Endothelial cell of umbilical vein (primary cell): ENCODE measurements around the gene ZNF488. TPM values are rescaled to one million over a fixed set of nuclear protein-coding genes. Genes with fewer than 3 reads are reported as not detected.

ENCODE experiments used
- BruUV-seq: library from RNA; stranded (reverse); fragments of 400-500 nt; replicated peaks from 2 replicates; lab custom pipeline; 2021; lab: Mats Ljungman, UMichigan
- CTCF ChIA-PET: fragments of 300-600, 350-600 bp; sonication (Branson Sonifier 250); formaldehyde crosslinking; loops from one replicate; lab custom pipeline; 2021; ENCODE audit warnings: antibody characterized with exemption, inconsistent platforms; lab: Charles Lee
- POLR2A ChIA-PET: fragments of 300-600, 350-600 bp; sonication (Branson Sonifier 250); formaldehyde crosslinking; loops from one replicate; lab custom pipeline; 2021; ENCODE audit warnings: antibody characterized with exemption, inconsistent platforms; lab: Charles Lee
- DNase-seq: peaks from one replicate; pipeline ENCODE4 v3.0.0-alpha.2; 2011; ENCODE audit warnings: low read depth, low spot score
- FAIRE-seq: peaks from 2 replicates; lab custom pipeline; 2011; peaks lifted over from hg19 to GRCh38; lab: Jason Lieb, UNC
- H2AFZ ChIP-seq: 2 replicates; pipeline ENCODE4 v1.6.0; 2012; ENCODE audit warnings: low read depth, low read length, control low read depth, inconsistent platforms
- H3K27ac ChIP-seq: 2 replicates; pipeline ENCODE4 v1.5.1; 2011; ENCODE audit warnings: low read depth, mild to moderate bottlenecking, control low read depth, low read length, moderate library complexity; ENCODE audit not compliant: insufficient read depth
- H3K27me3 ChIP-seq, 2 experiments: 2 replicates each; pipeline versions ENCODE4 v1.6.0 to v1.6.1; 2011; ENCODE audit warnings: low read length in 2 of 2, mixed read lengths in 1 of 2; ENCODE audit not compliant: control insufficient read depth in 2 of 2, insufficient read depth in 2 of 2
- H3K36me3 ChIP-seq, 2 experiments: 2 replicates in 1 of 2; 3 replicates in 1 of 2; pipeline ENCODE4 v1.5.1; 2011; ENCODE audit warnings: low read length in 2 of 2, mild to moderate bottlenecking in 1 of 2, moderate library complexity in 1 of 2; ENCODE audit not compliant: control insufficient read depth in 2 of 2, insufficient read depth in 2 of 2; ENCODE audit errors: extremely low read depth in 1 of 2
- H3K4me1 ChIP-seq: 3 replicates; pipeline ENCODE4 v1.5.1; 2011; ENCODE audit warnings: mild to moderate bottlenecking, low read length; ENCODE audit not compliant: control insufficient read depth, insufficient read depth; ENCODE audit errors: extremely low read depth
- H3K4me2 ChIP-seq: 2 replicates; pipeline ENCODE4 v1.6.1; 2011; ENCODE audit warnings: low read length, control low read depth, mixed read lengths; ENCODE audit not compliant: insufficient read depth
- H3K4me3 ChIP-seq, 3 experiments: fragments of 200-600 bp in 1 of 3; sonication (generic), shearing (Covaris generic) in 1 of 3; replicated peaks in 1 of 3; 2 replicates each; pipeline ENCODE4 v1.5.1; 2011 to 2016; ENCODE audit warnings: control low read depth in 3 of 3, low read length in 3 of 3, mild to moderate bottlenecking in 2 of 3, inconsistent platforms in 1 of 3, low read depth in 1 of 3, moderate library complexity in 1 of 3; ENCODE audit not compliant: insufficient read depth in 1 of 3
- H3K79me2 ChIP-seq: 2 replicates; pipeline ENCODE4 v1.6.0; 2012; ENCODE audit warnings: low read length, inconsistent platforms; ENCODE audit not compliant: control insufficient read depth, insufficient read depth
- H3K9ac ChIP-seq: replicated peaks from 2 replicates; pipeline ENCODE3; 2011; ENCODE audit warnings: low read length, control low read depth; ENCODE audit not compliant: insufficient read depth; ENCODE audit errors: extremely low read depth
- H3K9me1 ChIP-seq: replicated peaks from 3 replicates; pipeline ENCODE4 v1.6.0; 2011; ENCODE audit warnings: mild to moderate bottlenecking, low read length; ENCODE audit not compliant: control insufficient read depth, insufficient read depth; ENCODE audit errors: extremely low read depth
- H3K9me3 ChIP-seq: replicated peaks from 2 replicates; pipeline ENCODE4 v1.5.1; 2012; ENCODE audit warnings: low read length, inconsistent platforms; ENCODE audit not compliant: control insufficient read depth, insufficient read depth
- H4K20me1 ChIP-seq: replicated peaks from 2 replicates; pipeline ENCODE3; 2011; ENCODE audit warnings: mild to moderate bottlenecking, low read length; ENCODE audit not compliant: control insufficient read depth, insufficient read depth; ENCODE audit errors: extremely low read depth
- CTCF ChIP-seq, 2 donors: IDR thresholded peaks; 1 replicate in 1 of 2; 2 replicates in 1 of 2; pipeline ENCODE4 v1.5.1; 2011; ENCODE audit warnings: low read length in 2 of 2, mild to moderate bottlenecking in 2 of 2, moderate library complexity in 2 of 2, control low read depth in 1 of 2, inconsistent platforms in 1 of 2, low read depth in 1 of 2; ENCODE audit not compliant: insufficient read depth in 1 of 2; ENCODE audit errors: extremely low read depth in 1 of 2
- EZH2 ChIP-seq: IDR thresholded peaks from 2 replicates; pipeline ENCODE4 v1.6.1; 2012; ENCODE audit warnings: borderline replicate concordance, low read depth, mild to moderate bottlenecking, moderate library complexity, low read length, inconsistent platforms; ENCODE audit not compliant: severe bottlenecking
- FOS ChIP-seq: IDR thresholded peaks from 2 replicates; pipeline ENCODE4 v1.6.1; 2011; ENCODE audit warnings: mild to moderate bottlenecking, low read length, moderate library complexity, borderline replicate concordance; ENCODE audit not compliant: insufficient read depth
- GATA2 ChIP-seq: IDR thresholded peaks from 2 replicates; pipeline ENCODE4 v1.7.0; 2011; ENCODE audit warnings: low read depth, mild to moderate bottlenecking, moderate library complexity, mixed read lengths, low read length; ENCODE audit not compliant: insufficient read length, insufficient read depth
- JUN ChIP-seq: IDR thresholded peaks from 2 replicates; pipeline ENCODE4 v1.6.1; 2011; ENCODE audit warnings: borderline replicate concordance, low read depth; ENCODE audit not compliant: insufficient read length, insufficient read depth
- MAX ChIP-seq: IDR thresholded peaks from 2 replicates; pipeline ENCODE4 v1.6.1; 2011; ENCODE audit not compliant: insufficient read depth, insufficient read length
- MYC ChIP-seq: IDR thresholded peaks from one replicate; pipeline ENCODE4 v1.6.1; 2011; ENCODE audit warnings: mild to moderate bottlenecking, low read depth, low read length
- POLR2A ChIP-seq: IDR thresholded peaks from 2 replicates; pipeline ENCODE4 v1.6.1; 2012; ENCODE audit warnings: low read depth, mild to moderate bottlenecking, control low read depth, low read length
- POLR2AphosphoS5 ChIP-seq: IDR thresholded peaks from 2 replicates; pipeline ENCODE4 v1.6.1; 2012; ENCODE audit warnings: low read depth, mild to moderate bottlenecking, control low read depth, low read length, moderate library complexity; ENCODE audit not compliant: insufficient read depth
- dilution Hi-C: fragments of 300-500 bp; cut with MboI; formaldehyde crosslinking; loops from one replicate; pipeline ENCODE4 v1.15.0; 2019; ENCODE audit warnings: low sequenced_read_pairs; ENCODE audit not compliant: extremely low pct_ligation_motif_present
- intact Hi-C: fragments of 100-400 bp; cut with micrococcal nuclease; formaldehyde crosslinking; loops from one replicate; pipeline ENCODE4 v1.10.0; 2022
- polyA plus RNA-seq, 4 experiments: library from polyadenylated mRNA; depleted of rRNA in 3 of 4; stranded (reverse) in 3 of 4; unstranded in 1 of 4; fragments of >200 nt; gene quantifications; 2 replicates each; pipeline versions ENCODE4 v1.2.1 to v1.2.3, GENCODE V29; 2011 to 2012; ENCODE audit warnings: missing spikeins in 1 of 4
- total RNA-seq: library from RNA; stranded (reverse); gene quantifications from 2 replicates; pipeline ENCODE4 v1.2.3, GENCODE V29; 2021

Gene ZNF488
- total and polyA plus RNA-seq, 2 donors (not counting 3 experiments of a cell fraction or from before 2014, with no cell fraction given): 0.21 to 0.38 TPM

- ChIA-PET CTCF (no interaction called here), POLR2A (no interaction called here)
- Histone ChIP-seq H3K4me2 (no peak overlapping the region), H3K9me1 (no peaks in the 10 kb centered on the region), H3K9ac (no peak overlapping the region), H3K27me3 (no peaks in the 10 kb centered on the region), H3K36me3 (no peaks in the 10 kb centered on the region), H2AFZ (no peak overlapping the region), H3K4me1 (no peaks in the 10 kb centered on the region), H3K27ac (no peak overlapping the region), H3K9me3 (no peaks in the 10 kb centered on the region), H3K4me3 (no peak overlapping the region), H3K79me2 (no peaks in the 10 kb centered on the region), H4K20me1 (no peaks in the 10 kb centered on the region)
- dilution Hi-C loops: no loop called here
- BruUV-seq: no TSS peak
- DNase-seq: no peak
- TF ChIP-seq POLR2A: no peak
- TF ChIP-seq CTCF (IDR thresholded peaks at IDR 0.05; ENCODE audit: extremely low read depth in 1 of 2, insufficient read depth in 1 of 2, low read depth in 1 of 2, low read length in 2 of 2): no peak
- no peak for TF ChIP-seq GATA2
- no peak for TF ChIP-seq MYC
- no peak for TF ChIP-seq FOS
- TF ChIP-seq POLR2AphosphoS5: no peak
- no peak for TF ChIP-seq JUN
- TF ChIP-seq EZH2: no peak
- no peak for TF ChIP-seq MAX
- intact Hi-C loops: no loop called here
- FAIRE-seq: no peak
Measured at GRCh38 chr10:47330366-47330765, 53.7 kb downstream of the ZNF488 start.
